Tibial artery (tissue), 4 donors: ENCODE results near the gene CYFIP2.

ENCODE experiments used
- DNase-seq, 2 donors: peaks; one replicate each; pipeline ENCODE4 v3.0.0-alpha.2; 2019
- H3K27ac ChIP-seq, 2 donors: fragments of 200-600 bp; sonication (generic) in 1 of 2; 1 replicate in 1 of 2; 2 replicates in 1 of 2; pipeline ENCODE4 v1.5.1; 2018 to 2019; ENCODE audit warnings: mild to moderate bottlenecking in 1 of 2
- H3K27me3 ChIP-seq, 2 donors: fragments of 200-600 bp; sonication (generic) in 1 of 2; one replicate each; pipeline versions ENCODE4 v1.5.1 to v1.6.0; 2016 to 2019
- H3K36me3 ChIP-seq, 3 donors: fragments of 200-600 bp; sonication (generic) in 2 of 3; one replicate each; pipeline ENCODE4 v1.5.1; 2016 to 2019; ENCODE audit warnings: mild to moderate bottlenecking in 2 of 3
- H3K4me1 ChIP-seq, 4 donors: fragments of 200-600 bp; sonication (generic) in 2 of 4; 1 replicate in 3 of 4; 2 replicates in 1 of 4; pipeline ENCODE4 v1.5.1; 2016 to 2019
- H3K4me3 ChIP-seq, 2 donors: fragments of 200-600 bp; sonication (generic) in 1 of 2; 1 replicate in 1 of 2; 2 replicates in 1 of 2; pipeline ENCODE4 v1.5.1; 2018 to 2019; ENCODE audit warnings: mild to moderate bottlenecking in 2 of 2
- H3K9me3 ChIP-seq, 3 donors: fragments of 200-600 bp; sonication (generic) in 1 of 3; one replicate each; pipeline ENCODE4 v1.5.1; 2016 to 2019
- intact Hi-C: fragments of 100-400 bp; cut with DNase I; formaldehyde crosslinking; loops from one replicate; pipeline ENCODE4 v1.15.0; 2023; ENCODE audit warnings: low total_unique reads
- TF ChIP-seq, protein P1 (sequence below), 2 experiments: fragments of 200-600 bp in 1 of 2; fragments of 450-650 bp in 1 of 2; IDR thresholded peaks; one replicate each; pipeline ENCODE4 v1.5.1; 2017 to 2019; ENCODE audit warnings: antibody characterized with exemption in 2 of 2, mild to moderate bottlenecking in 1 of 2, moderate library complexity in 1 of 2

The CYFIP2 gene

DNA sequence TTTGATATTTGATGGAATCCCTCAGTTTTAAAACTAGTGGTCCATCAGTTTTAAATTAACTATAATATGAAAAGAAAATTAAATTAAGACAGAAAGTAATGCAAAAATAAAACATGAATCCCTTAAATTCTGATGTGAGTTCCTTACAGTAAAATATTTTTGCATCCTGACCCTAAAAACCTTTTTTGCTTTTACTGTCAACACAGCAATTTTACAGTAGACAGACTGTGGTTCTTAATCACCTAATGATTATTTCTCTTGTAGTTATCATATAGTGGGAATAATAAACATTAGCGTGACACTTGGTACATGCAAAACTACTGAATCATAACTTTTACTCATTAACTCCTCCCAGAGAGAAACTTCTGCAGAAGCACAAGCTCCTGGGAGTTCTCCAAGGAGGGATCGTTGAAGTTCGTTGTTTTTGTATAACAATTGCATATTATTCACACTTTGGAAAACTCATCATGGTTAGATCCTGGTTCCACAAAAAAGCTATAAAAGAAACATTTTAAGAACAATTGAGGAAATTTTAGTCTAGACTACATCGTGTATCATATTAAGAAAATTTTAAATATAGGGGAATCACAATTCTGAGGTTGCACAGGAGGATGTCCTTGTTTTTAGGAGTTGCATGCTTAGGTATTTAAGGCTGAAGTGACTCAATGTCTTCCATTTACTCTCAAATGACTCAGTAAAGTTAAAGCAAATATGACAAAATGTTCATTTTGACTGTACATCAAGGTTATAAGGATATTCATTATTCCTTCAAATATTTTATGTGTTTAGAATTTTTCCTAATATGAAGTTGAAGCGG lies 105.9 kb downstream of the CYFIP2 start:
- TF ChIP-seq, protein P1, sequence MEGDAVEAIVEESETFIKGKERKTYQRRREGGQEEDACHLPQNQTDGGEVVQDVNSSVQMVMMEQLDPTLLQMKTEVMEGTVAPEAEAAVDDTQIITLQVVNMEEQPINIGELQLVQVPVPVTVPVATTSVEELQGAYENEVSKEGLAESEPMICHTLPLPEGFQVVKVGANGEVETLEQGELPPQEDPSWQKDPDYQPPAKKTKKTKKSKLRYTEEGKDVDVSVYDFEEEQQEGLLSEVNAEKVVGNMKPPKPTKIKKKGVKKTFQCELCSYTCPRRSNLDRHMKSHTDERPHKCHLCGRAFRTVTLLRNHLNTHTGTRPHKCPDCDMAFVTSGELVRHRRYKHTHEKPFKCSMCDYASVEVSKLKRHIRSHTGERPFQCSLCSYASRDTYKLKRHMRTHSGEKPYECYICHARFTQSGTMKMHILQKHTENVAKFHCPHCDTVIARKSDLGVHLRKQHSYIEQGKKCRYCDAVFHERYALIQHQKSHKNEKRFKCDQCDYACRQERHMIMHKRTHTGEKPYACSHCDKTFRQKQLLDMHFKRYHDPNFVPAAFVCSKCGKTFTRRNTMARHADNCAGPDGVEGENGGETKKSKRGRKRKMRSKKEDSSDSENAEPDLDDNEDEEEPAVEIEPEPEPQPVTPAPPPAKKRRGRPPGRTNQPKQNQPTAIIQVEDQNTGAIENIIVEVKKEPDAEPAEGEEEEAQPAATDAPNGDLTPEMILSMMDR (IDR thresholded peaks at IDR 0.05) = no peak
- no peak overlapping the region for H3K4me3 ChIP-seq
- H3K4me1 ChIP-seq = peaks cover 0 to 35% (median 3%) of the 10 kb centered on the region in 4 donors
- no peak for DNase-seq
- H3K9me3 ChIP-seq = no peaks in the 10 kb centered on the region
- intact Hi-C loops = no loop called here
- H3K27me3 ChIP-seq = no peaks in the 10 kb centered on the region
- H3K27ac ChIP-seq = peak overlapping the region in 1 of 2 donors; percentile 61
- H3K36me3 ChIP-seq = peaks cover 0 to 4% (median 0%) of the 10 kb centered on the region in 3 donors

DNA sequence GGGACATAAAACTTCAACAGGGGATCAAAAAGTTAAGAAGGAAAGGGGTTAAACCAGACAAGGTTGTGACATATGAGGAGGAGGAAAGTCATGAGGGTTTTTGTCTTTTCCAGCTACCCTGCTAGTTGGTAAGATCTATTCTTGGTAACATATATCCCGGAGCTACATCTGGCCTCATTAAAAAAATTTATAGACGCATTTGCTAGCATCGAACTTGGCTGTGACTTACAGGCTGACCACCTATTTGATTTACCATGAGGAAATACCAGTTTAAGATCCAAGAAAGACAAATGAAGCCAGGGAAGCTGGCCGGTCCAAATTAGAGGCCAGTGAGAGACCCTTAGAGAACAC lies 106.5 kb downstream of the CYFIP2 start:
- peak overlapping the region in 1 of 2 donors; percentile 27 for H3K27ac ChIP-seq
- peaks cover 0 to 30% (median 3%) of the 10 kb centered on the region in 4 donors for H3K4me1 ChIP-seq
- no peaks in the 10 kb centered on the region for H3K9me3 ChIP-seq
- H3K27me3 ChIP-seq = no peaks in the 10 kb centered on the region
- H3K36me3 ChIP-seq = peaks cover 0 to 4% (median 0%) of the 10 kb centered on the region in 3 donors
- DNase-seq = no peak
- no peak overlapping the region for H3K4me3 ChIP-seq
- intact Hi-C loops = no loop called here
- TF ChIP-seq, protein P1 (IDR thresholded peaks at IDR 0.05) = no peak

DNA sequence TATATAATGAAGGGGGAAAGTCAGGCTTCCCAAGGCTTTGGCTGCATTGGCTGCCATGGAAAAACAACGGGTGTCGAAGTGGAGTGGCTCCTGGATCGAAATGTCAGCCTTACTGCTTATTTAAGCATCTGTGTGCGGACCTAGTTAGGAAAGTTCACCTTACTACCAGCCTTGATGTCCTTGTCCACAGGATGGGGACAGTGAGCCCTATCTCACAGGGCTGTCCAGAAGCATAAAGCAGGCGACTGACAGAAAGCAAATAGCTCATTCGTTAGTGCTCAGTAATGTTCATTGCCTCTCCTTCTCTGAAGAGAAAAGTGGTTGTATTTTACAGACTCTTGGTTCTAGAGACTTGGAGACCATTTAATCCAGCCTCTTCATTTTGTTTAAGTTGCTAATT lies 112.6 kb downstream of the CYFIP2 start:
- peaks cover 0 to 4% (median 0%) of the 10 kb centered on the region in 3 donors for H3K36me3 ChIP-seq
- DNase-seq = no peak
- H3K27ac ChIP-seq = peak overlapping the region in 1 of 2 donors; percentile 92
- H3K4me1 ChIP-seq = peaks cover 0 to 56% (median 2%) of the 10 kb centered on the region in 4 donors
- H3K4me3 ChIP-seq = no peak overlapping the region
- H3K9me3 ChIP-seq = no peaks in the 10 kb centered on the region
- H3K27me3 ChIP-seq = no peaks in the 10 kb centered on the region
- intact Hi-C loops = no loop called here
- TF ChIP-seq, protein P1 (IDR thresholded peaks at IDR 0.05) = no peak

DNA sequence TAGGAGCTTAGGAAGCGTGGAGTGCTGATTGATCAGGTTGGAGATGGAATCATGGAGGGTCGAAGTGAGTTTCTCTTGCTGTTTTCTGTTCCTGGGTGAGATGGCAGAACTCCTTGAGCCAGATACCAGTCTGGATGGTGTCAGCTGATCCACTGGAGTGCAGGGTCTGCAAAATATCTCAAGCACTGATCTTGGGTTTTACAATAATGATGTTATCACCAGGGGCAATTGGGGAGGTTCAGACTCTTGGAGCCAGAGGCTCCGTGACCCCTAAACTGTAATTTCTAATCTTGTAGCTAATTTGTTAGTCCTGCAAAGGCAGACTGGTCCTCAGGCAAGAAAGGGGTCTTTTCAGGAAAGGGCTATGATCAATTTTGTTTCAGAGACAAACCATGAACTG lies 114.1 kb downstream of the CYFIP2 start:
- H3K27ac ChIP-seq = peak overlapping the region; percentile 22 to 92
- peaks cover 0 to 4% (median 0%) of the 10 kb centered on the region in 3 donors for H3K36me3 ChIP-seq
- H3K27me3 ChIP-seq = no peaks in the 10 kb centered on the region
- intact Hi-C loops = no loop called here
- no peaks in the 10 kb centered on the region for H3K9me3 ChIP-seq
- peaks cover 0 to 67% (median 2%) of the 10 kb centered on the region in 4 donors for H3K4me1 ChIP-seq
- DNase-seq = no peak
- H3K4me3 ChIP-seq = no peak overlapping the region
- TF ChIP-seq, protein P1 (IDR thresholded peaks at IDR 0.05) = no peak

DNA sequence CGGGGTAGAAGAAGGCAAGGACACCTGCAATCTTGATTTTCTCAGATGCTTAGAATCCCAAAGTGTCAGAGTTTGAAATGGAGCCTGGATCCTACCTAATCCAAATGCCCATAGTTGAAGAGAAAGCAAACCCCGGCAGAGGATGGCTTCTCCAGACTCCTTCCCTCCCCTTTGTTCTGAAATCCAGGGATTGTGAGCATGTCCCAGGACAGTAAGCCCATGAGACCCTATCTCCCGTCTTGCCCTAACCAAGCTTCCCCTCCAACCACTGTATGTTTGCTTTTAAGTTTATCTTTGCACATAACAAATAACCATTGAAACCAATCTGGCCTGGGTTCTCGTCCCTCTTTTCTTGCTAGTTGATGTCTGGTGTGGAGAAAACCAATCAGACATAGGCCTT lies 115.8 kb downstream of the CYFIP2 start:
- Histone ChIP-seq H3K9me3 (no peaks in the 10 kb centered on the region), H3K27ac (peak overlapping the region; percentile 89 to 92), H3K36me3 (no peaks in the 10 kb centered on the region), H3K4me1 (peaks cover 0 to 85% (median 9%) of the 10 kb centered on the region in 4 donors), H3K27me3 (no peaks in the 10 kb centered on the region), H3K4me3 (no peak overlapping the region)
- intact Hi-C loops = no loop called here
- TF ChIP-seq, protein P1 (IDR thresholded peaks at IDR 0.05) = no peak
- DNase-seq = no peak
